PC-9 (cell line): Measurements from ENCODE around the gene GAP43. TPM values are rescaled to one million over a fixed set of nuclear protein-coding genes. Genes with fewer than 3 reads are reported as not detected.

ENCODE experiments used
- BruUV-seq: library from RNA; stranded (reverse); fragments of 400-500 nt; replicated peaks from 2 replicates; lab custom pipeline; 2021; lab: Mats Ljungman, UMichigan
- CTCF ChIA-PET: fragments of 300-600 bp; sonication (Branson Sonifier 250); formaldehyde crosslinking; loops from one replicate; lab custom pipeline; 2022; ENCODE audit warnings: antibody characterized with exemption; lab: Charles Lee
- POLR2A ChIA-PET: fragments of 300-600 bp; sonication (Branson Sonifier 250); formaldehyde crosslinking; loops from one replicate; lab custom pipeline; 2022; ENCODE audit warnings: antibody characterized with exemption; ENCODE audit not compliant: unreplicated experiment; lab: Charles Lee
- DNase-seq, 2 experiments: peaks; one replicate each; pipeline versions ENCODE4 v3.0.0 to v3.0.0-alpha.2; 2015 to 2022; ENCODE audit warnings: mixed read lengths in 1 of 2
- H2AFZ ChIP-seq: fragments of 200-600 bp; sonication (generic); 2 replicates; pipeline ENCODE4 v1.8.1; 2017; ENCODE audit warnings: antibody characterized with exemption
- H3F3A ChIP-seq: fragments of 200-600 bp; sonication (generic); 2 replicates; pipeline ENCODE4 v1.8.1; 2017; ENCODE audit warnings: antibody characterized with exemption, mild to moderate bottlenecking, low read depth; ENCODE audit not compliant: insufficient read depth
- H3K27ac ChIP-seq: fragments of 200-600 bp; sonication (generic); 2 replicates; pipeline ENCODE4 v1.6.1; 2016; ENCODE audit warnings: mixed run types
- H3K27me3 ChIP-seq: fragments of 200-600 bp; sonication (generic); 2 replicates; pipeline ENCODE4 v1.6.1; 2016; ENCODE audit warnings: low read depth, mixed run types; ENCODE audit not compliant: insufficient read depth
- H3K36me3 ChIP-seq: fragments of 200-600 bp; sonication (generic); 2 replicates; pipeline ENCODE4 v1.6.1; 2016; ENCODE audit warnings: low read depth, mixed run types
- H3K4me1 ChIP-seq: fragments of 200-600 bp; sonication (generic); replicated peaks from 2 replicates; pipeline ENCODE4 v1.6.1; 2016; ENCODE audit warnings: mixed run types; ENCODE audit not compliant: insufficient read depth
- H3K4me2 ChIP-seq: fragments of 200-600 bp; sonication (generic); 2 replicates; pipeline ENCODE4 v1.6.1; 2017; ENCODE audit warnings: mixed run types
- H3K4me3 ChIP-seq: fragments of 200-600 bp; sonication (generic); 2 replicates; pipeline ENCODE4 v1.6.1; 2016; ENCODE audit warnings: mixed run types
- H3K79me2 ChIP-seq: fragments of 200-600 bp; sonication (generic); 2 replicates; pipeline ENCODE4 v1.6.1; 2017; ENCODE audit warnings: low read depth, mixed run types
- H3K9me2 ChIP-seq: fragments of 200-600 bp; sonication (generic); 2 replicates; pipeline ENCODE4 v1.8.1; 2017; ENCODE audit warnings: mild to moderate bottlenecking; ENCODE audit not compliant: insufficient read depth
- H3K9me3 ChIP-seq: fragments of 200-600 bp; sonication (generic); 2 replicates; pipeline ENCODE4 v1.8.1; 2016; ENCODE audit warnings: low read depth; ENCODE audit not compliant: insufficient read depth
- H4K20me1 ChIP-seq: fragments of 200-600 bp; sonication (generic); 2 replicates; pipeline ENCODE4 v1.8.1; 2017; ENCODE audit not compliant: insufficient read depth
- EZH2 ChIP-seq: fragments of 200-600 bp; sonication (generic); IDR thresholded peaks from 2 replicates; pipeline ENCODE4 v1.8.0; 2017; ENCODE audit warnings: antibody characterized with exemption, low read depth
- intact Hi-C: fragments of 100-400 bp; cut with micrococcal nuclease; formaldehyde crosslinking; loops from one replicate; pipeline ENCODE4 v1.10.0; 2022; ENCODE audit not compliant: unreplicated experiment
- total RNA-seq: library from RNA; stranded (reverse); gene quantifications from 2 replicates; pipeline ENCODE4 v1.2.3, GENCODE V29; 2021
- TF ChIP-seq, protein P1 (sequence below): fragments of 200-600 bp; sonication (generic); conservative IDR thresholded peaks from 2 replicates; pipeline ENCODE4 v1.6.1; 2017; ENCODE audit warnings: mixed run types, antibody characterized with exemption, mild to moderate bottlenecking, moderate library complexity

GAP43 gene
- total RNA-seq, 1 experiment from 2014 or later, result not detected

DNA sequence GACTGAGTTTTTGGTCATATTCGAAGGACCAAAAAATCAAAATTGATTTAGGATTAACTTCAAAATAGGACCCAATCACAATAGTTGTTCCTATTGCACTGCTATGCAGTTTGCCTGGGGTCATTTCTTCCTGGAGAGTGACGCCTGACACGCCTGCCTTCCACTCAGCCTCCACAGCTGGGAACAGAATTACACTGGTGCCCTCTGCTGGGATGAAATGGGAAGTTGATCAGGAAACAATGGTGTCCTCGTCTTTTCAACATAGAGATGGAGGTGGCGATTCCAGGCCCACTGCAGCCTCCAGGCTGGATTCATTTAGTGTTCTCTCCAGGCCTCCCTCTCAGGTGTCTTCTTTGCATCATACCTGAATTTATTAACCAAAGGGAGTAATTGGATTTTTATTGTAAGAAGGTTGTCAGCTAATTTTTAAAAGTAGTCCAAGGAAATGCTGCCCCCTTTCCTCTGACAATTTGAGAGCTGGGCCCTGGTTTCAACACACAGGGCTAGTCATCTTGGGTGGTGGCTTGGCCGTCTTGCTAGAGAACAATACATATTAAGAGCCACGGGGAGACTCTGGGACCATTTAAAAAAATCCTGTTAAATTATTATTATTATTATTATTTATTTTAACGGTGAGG, 69.7 kb downstream of the GAP43 start:
- DNase-seq, result peak; percentile 48 to 77
- ChIA-PET CTCF (interaction anchor here (1.9 kb wide), 1 partner anchor 91 kb away, joined by 6 read pairs; no protein-coding TSS in a partner anchor), POLR2A (no interaction called here)
- Histone ChIP-seq H3F3A (no peaks in the 10 kb centered on the region), H3K9me2 (no peaks in the 10 kb centered on the region), H4K20me1 (no peaks in the 10 kb centered on the region), H3K4me1 (no peaks in the 10 kb centered on the region), H2AFZ (no peak overlapping the region), H3K4me3 (no peak overlapping the region), H3K4me2 (no peak overlapping the region), H3K79me2 (no peaks in the 10 kb centered on the region), H3K27me3 (no peaks in the 10 kb centered on the region), H3K36me3 (no peaks in the 10 kb centered on the region), H3K27ac (no peak overlapping the region), H3K9me3 (no peaks in the 10 kb centered on the region)
- TF ChIP-seq, protein P1, sequence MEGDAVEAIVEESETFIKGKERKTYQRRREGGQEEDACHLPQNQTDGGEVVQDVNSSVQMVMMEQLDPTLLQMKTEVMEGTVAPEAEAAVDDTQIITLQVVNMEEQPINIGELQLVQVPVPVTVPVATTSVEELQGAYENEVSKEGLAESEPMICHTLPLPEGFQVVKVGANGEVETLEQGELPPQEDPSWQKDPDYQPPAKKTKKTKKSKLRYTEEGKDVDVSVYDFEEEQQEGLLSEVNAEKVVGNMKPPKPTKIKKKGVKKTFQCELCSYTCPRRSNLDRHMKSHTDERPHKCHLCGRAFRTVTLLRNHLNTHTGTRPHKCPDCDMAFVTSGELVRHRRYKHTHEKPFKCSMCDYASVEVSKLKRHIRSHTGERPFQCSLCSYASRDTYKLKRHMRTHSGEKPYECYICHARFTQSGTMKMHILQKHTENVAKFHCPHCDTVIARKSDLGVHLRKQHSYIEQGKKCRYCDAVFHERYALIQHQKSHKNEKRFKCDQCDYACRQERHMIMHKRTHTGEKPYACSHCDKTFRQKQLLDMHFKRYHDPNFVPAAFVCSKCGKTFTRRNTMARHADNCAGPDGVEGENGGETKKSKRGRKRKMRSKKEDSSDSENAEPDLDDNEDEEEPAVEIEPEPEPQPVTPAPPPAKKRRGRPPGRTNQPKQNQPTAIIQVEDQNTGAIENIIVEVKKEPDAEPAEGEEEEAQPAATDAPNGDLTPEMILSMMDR, result peak; percentile 86
- TF ChIP-seq EZH2, result no peak
- intact Hi-C loops, result loop anchor here (1.0 to 5.0 kb wide), 8 partner anchors 91 to 1310 kb away; no protein-coding TSS in a partner anchor
- no TSS peak for BruUV-seq

DNA sequence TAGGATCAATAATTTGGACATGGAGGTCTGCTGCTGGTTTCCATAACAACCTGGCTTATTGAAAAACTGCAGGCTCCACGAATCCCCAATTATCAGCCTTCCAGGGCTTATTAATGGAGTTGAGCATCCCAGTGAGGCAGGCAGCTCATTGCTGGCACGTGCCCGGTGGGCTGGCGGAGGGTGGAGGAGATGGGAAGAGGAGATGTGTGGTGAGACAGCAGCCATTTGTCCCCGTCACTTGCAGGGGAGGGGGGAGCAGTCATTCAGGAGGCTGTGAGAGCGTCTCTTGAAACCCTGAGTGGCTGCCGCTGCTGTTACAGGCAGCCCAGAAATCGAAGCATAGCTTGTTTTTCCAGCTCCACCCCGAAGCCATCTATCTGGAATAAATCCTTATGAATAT, 70.6 kb downstream of the GAP43 start:
- POLR2A ChIA-PET, result no interaction called here
- Histone ChIP-seq H3K4me1 (no peaks in the 10 kb centered on the region), H3K9me3 (no peaks in the 10 kb centered on the region), H3K27ac (no peak overlapping the region), H3K27me3 (no peaks in the 10 kb centered on the region), H3K36me3 (no peaks in the 10 kb centered on the region), H3K9me2 (no peaks in the 10 kb centered on the region), H4K20me1 (no peaks in the 10 kb centered on the region), H3K4me3 (no peak overlapping the region), H3K4me2 (no peak overlapping the region), H3F3A (no peaks in the 10 kb centered on the region), H3K79me2 (no peaks in the 10 kb centered on the region), H2AFZ (no peak overlapping the region)
- no peak for TF ChIP-seq EZH2
- TF ChIP-seq, protein P1, result no peak
- no TSS peak for BruUV-seq
- intact Hi-C loops, result loop anchor here (1.0 to 5.0 kb wide), 9 partner anchors 90 to 1331 kb away; no protein-coding TSS in a partner anchor
- DNase-seq, result no peak
- CTCF ChIA-PET, result interaction anchor here (1.9 kb wide), 1 partner anchor 90 kb away, joined by 6 read pairs; no protein-coding TSS in a partner anchor

DNA sequence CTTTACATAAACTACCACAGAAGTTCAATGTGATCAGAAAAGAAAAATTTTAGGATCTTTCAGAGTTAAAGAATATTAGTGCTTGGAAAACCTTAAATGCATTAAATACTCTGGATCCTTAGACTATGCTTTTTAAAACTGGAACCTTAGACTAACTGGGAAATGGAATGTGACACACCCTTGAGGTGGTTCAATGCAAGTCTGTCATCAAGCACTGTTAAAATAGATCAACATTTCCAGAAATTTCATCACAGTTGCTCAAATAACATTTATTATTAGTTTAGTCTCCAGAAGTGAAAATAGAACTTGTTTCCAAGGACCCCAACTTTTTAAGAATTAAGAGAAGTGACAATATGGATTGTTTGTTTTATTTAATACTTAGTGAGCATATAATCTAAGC, 71.8 kb downstream of the GAP43 start:
- POLR2A ChIA-PET, result no interaction called here
- no peak overlapping the region for H3K27ac ChIP-seq
- no peaks in the 10 kb centered on the region for H3K27me3 ChIP-seq
- no peak overlapping the region for H3K4me3 ChIP-seq
- no peak overlapping the region for H3K4me2 ChIP-seq
- H3K9me2 ChIP-seq, result no peaks in the 10 kb centered on the region
- H3K79me2 ChIP-seq, result no peaks in the 10 kb centered on the region
- H3K4me1 ChIP-seq, result no peaks in the 10 kb centered on the region
- H4K20me1 ChIP-seq, result no peaks in the 10 kb centered on the region
- no peak for TF ChIP-seq EZH2
- TF ChIP-seq, protein P1, result no peak
- H3K36me3 ChIP-seq, result no peaks in the 10 kb centered on the region
- H3K9me3 ChIP-seq, result no peaks in the 10 kb centered on the region
- H2AFZ ChIP-seq, result no peak overlapping the region
- intact Hi-C loops, result loop anchor here (2.0 kb wide), 1 partner anchor 1332 kb away; no protein-coding TSS in a partner anchor
- no peaks in the 10 kb centered on the region for H3F3A ChIP-seq
- no peak for DNase-seq
- CTCF ChIA-PET, result no interaction called here
- no TSS peak for BruUV-seq
